Activated T-cell treated with anti-CD3 and anti-CD28 coated beads for 48 hours (primary cell): ENCODE measurements around the gene LRMDA.

ENCODE experiments used
- DNase-seq: peaks from one replicate; pipeline ENCODE4 v3.0.0-alpha.2; 2020; ENCODE audit warnings: low read depth

LRMDA gene

DNA sequence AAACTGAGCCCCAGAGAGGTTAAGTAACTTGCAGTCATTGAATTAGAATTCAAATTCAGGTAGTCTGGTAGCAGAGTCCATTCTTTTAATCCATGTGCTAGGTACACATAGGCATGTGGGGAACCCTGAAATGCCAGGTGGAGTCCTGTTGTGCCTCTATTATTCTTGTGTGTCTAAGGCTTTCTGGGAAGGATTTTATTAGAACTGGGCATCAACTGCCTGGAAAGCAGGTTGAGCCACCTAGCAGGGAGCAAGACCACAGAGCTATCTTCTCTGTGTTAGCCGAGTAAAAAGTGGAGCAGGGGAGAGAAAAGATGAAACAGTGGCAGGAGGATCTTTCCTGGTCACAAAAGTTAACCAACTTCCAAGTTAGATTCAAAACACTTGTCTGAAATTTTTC, 494.6 kb downstream of the LRMDA start:
- no peak for DNase-seq

DNA sequence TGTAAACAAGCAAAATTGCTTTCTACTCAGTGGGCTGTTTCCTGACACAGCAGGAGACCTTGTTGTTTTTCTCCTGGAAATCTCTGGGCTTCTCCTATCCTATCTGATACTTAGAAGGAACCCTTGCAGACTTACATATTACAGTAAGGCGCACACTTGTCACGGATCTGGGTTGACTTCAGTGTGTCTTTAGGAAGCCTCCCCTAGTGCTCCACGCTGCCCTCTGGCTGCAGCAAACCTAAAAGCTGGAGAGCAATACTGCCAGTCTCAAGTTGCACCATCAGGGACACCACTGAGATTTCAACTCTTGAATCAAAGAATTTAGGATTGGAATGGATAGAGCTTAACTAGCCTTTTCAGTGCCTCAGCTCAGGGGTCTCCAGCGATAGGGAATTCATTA, 495.3 kb downstream of the LRMDA start:
- no peak for DNase-seq

DNA sequence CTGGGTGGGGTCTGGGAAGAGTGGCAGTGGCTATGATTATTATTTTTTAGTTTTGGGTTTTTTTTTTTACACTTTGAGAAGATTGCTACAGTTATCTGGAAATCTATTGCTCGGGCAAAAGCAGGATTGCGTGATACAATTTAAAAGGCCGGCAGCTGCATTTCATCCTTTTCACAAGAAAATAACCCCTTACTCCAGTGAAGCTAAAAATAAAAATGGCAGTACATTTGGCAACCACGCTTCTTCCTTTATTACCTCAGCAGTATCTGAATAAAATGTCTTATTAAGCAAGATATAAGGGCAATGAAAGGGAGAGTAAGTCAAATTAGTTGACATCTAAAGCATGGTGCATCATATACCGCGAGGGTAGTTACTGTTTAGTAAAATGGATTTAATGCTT, 496.8 kb downstream of the LRMDA start:
- no peak for DNase-seq

DNA sequence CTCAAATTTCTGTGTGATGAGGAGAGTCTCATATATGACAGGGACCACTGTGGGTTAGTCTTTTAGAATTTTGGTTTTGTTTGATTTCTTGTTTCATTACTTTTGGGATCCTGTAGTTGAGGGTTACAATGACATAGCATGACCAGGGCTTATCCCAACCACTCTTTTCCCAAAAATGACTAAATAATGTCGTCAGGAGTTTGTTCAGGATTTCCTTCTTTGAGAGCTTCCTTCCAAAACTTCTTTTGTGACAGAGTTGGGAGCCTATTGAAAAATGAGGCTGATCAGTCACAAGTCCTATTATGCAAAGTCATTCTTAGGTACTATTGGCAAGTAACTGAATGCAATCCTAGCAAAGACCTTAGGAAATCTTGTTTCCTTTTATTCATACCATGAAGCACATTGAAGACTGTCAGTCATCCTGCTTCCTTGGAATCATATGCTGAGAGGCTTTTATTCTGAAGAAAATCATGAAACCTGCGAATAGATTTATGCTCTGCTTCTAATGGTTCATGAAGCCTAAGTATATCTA, 498.3 kb downstream of the LRMDA start:
- DNase-seq = no peak

DNA sequence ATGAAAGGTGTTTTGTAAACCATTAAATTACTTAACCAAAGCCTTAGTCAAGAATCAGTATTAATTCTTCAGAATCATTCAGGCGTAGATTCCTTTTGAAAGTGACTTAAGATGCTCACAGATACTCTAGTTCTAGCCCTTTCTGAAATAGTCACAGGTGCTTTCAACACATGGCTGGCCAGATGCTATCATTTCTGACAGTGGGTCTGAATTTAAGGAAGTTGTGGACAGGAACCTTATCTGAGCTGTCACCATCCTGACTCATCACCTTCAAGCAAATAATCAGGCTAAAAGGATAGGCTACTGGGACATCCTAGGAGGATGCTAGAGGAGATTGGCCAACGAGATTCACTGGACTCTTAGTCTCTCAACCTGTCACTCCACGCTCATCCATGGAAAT, 501.5 kb downstream of the LRMDA start:
- DNase-seq = no peak

DNA sequence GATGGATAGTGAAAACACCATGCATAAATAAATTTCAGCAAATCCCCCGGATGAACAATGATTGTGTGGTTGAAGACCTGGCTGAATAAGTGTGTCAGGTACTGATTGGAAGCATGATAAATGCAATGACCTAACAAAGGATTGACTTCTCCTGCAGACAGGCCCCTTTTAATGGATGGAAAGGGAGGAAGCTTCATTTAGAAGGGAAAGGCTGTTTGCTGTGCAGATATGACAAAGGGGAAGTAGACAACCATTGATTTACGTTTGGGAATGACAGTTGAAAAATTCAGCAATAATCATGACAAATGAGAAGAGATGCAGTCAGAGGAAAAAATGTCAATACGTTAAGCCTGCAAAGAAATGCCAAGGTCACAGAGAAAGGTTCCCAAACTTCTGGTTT, 503.8 kb downstream of the LRMDA start:
- DNase-seq = no peak

DNA sequence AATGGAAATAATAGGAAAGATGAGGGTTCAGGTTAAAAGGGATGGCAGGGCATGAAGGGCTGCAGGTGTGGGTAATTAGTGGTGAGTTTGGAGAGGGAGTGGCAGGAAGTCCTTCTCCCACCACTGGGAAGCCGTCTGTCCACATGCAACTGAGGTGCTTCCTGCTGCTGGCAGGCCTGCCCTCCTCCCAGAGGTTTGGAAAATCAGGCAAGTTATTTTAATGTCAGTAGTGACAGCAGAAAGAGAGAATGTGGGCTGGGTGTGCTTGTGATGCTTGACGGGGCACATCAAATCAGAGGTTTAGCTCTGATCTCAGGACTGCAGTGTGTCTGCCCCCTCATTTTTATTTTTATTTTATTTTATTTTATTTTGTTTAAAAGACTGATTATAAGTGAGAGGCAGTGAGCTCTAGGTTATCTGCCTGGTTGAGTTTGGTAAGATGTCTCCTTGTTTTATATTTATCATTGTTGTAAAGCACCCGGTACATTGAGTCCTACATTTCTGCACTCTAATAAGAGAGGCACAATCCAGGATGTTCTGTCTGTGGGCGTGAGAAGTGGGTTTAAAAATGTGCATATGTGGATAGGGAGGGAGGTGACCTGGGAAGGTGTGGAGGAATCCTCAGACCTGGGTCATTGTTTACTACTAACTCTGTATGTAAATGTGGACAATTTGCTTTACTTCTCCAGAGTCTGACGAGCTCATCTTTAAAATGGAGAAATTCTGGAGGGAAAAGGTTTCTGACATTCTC, 504.4 kb downstream of the LRMDA start:
- no peak for DNase-seq

DNA sequence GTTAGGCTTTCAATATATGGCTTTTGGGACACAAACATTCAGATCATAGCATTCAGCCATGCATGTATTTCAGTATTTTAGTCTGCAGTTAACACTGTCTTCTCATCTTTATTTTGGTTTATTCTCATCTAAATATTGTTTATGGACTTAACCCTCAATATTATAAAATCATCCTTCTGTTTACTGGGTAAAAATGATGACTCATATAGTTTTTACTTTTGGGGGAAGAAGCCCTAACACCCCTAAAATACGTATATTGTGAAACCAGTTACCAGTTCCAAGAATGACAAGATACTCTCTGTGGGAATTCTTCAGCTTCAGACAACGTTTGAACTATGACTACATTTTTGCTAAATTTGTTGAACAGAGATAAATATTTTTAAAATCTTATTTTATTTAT, 505.4 kb downstream of the LRMDA start:
- no peak for DNase-seq

DNA sequence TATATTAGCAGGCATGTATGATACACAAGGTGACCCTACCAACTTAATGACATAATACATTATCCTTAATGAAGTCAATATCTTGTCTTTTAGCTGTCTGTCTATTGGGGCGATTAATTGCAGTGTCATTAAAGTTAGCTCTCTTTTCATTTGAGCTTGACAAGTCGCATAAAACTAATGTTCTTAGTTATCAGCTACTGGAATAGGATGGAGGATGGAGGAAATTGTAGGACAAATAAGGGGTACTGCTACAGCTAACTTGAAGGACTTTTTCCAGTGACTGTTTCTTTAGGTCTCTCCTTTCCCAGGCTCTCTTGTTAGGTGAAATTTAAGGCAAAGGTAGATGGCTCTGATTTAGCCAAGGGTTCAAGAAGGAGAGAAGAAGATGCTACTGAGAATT, 506.4 kb downstream of the LRMDA start:
- no peak for DNase-seq

DNA sequence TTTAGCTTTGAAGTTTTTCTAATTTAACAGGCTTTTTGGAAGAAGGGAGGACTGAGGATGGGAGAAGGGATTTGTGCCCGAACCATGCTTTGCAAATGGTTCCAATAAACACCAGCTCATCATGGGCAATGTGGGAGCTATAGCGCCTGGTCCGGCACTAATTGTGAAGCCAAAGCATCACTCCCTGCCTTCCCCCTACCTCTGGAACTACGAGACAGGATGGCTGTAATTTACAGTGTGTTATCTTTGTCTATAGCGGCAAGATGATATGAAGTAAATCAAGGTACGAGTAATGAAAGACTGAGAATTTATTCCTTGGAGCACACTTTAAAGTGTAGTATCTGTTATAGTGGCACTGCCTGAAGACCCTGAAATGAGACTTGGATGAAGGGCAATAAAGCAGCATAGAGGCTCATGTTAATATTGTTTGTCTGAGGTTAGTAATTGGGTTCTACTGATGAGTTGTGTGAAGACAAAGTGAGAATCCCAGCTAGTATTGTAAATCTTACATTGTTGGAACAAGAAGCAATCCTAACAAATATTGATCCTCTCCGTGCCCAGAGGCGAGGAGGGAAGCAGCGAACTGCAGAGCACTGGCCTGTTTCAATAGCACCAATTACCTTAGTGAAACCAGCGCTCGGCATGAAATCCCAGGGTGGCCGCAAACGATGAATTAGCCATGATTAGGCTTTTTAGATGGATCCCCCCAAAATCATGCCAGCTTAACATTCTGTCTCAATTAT, 507.1 kb downstream of the LRMDA start:
- DNase-seq = no peak

DNA sequence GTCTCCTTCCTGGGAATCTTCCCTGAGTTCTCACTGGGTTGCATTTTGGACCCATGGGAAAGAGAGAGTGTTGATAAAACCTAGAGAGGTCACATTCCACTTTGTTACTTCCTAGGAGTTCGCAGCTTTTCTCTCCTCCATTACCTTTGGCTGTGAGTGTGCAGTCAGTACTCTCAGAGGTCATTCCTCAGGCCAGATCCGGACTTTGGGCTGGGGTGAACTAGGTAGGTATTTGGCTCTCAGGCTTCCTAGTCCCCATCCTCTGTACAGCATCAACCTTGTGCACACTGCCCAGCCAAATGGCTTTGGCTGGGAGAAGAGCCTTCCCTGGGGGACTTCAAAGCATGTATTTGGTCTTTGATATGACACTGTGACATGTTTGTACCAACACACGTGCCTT, 508.1 kb downstream of the LRMDA start:
- no peak for DNase-seq

DNA sequence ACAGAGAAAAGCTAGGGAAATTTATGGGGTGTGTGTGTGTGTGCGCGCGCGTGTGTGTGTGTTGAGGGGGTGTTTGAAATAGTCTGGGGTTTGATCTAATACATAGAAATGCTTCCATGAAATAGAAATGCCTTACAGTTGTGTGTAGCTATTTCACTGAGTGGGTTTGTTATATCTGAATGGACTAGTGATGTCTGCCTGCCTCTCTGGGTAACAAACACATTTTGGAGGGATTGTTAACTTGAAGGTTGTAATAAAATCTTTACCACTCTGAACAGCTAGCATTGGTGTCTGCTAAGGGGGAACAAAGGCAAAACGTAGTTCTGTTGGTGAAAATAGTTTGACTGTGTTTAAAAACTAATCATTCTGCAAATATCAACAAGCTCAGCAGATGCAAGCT, 509.3 kb downstream of the LRMDA start:
- DNase-seq = no peak

DNA sequence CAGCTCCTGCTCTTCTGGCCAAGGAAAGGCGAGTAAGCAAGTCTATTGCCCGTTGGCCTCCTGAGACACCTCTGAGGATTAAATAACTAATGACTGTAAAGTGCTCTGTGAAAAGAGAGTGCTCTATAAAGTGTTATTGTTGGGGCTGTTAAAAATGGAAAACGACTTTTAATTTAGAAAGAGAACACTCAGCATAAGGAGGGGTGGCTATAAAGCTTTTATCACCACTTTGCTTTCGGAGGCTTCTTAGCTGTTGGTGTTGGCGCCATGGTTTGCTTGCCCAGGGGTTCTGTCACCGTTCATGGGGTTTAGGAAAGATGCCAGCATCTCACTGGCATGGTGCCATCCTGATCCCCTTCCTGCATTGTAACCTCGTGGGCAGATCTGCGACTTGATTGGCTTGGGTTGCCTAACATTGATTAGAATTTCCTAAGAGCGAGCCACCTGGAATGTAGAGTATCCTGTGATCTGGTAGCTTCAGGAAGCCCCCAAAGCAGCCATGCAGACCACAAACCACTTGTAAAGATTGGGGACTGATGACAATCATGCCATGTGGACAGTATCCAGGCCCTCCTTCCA, 509.9 kb downstream of the LRMDA start:
- no peak for DNase-seq

DNA sequence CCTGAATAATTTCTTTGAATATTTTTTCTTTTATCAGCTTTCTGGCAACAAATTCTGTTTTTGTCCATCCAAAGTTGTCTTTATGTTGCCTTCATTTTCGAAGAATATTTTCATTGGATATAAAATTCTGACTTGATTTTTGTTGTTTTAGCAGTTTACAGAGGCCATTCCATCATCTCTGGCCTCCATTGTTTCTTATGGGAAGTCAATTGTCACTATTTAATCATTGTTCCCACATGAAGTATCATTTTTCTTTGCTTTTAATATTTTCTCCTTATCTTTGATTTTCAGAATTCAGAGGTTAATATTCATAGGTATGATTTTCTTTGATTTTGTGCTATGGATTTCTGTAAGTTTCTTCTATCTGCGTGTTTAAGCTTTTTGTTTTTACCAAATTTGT, 512.6 kb downstream of the LRMDA start:
- DNase-seq = no peak

DNA sequence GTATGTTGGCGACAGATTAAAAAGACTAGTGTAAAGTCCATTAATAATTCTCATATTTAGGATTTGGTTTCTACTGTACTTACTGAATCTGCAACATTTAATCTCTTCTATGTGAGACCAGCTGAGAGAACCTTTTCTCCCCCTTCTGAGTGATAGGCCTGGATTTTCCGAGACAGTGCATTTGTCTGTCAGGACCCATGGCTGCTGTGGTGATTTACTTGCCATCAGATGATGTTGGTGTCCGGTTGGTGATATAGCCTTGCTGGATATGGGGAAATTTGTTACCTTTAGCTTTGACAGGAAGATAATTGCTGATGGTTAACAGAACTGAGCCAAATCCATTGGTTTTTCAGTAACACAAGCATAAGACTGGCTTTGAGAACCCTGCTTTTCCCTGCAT, 517.2 kb downstream of the LRMDA start:
- DNase-seq = no peak

DNA sequence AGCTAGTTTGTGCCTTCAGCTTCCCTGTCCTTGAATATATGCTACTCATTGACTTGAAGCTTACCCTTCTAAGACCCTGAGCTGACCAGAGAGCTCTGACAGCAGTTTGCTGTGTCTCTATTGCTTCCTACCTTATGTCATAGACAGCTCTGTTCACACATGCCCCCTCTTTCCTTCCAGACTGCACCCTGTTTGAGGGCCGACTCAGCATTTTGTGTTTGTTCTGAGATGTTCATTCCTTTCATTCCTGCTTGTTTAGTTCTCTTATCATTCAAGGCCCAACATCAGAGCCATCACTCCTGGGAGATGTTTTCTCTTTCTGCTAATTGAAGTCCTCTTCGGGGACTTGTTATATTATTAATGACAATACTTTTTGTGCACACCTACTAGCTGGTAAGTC, 518.9 kb downstream of the LRMDA start:
- DNase-seq = no peak

DNA sequence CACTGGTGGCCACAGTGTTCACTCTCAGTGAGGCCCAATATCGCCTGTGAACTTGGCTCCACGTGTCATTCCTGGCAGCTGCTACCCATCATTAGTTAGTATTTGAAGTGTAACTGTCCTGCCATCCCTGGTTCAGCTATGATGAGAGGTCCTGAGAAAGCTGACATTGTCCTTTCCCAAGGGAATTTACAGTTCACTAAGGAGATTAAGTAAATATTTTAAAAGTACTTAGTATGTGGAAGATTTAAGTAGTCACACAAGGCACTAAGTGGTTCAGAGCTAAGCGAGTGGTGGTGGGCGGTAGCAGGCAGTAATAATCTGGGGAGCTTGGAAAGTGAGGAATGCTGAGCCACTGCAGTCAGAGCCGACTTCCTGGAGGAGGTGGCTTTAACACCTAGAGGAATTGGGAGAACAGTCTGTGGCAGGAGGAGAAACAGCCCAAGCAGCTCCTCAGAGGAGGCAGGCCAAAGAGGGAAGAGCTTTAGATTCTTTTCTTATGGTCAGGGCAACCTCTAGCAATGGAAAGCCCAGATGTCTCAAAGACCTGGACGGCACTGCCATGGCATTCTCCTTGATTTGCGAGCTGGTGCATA, 519.7 kb downstream of the LRMDA start:
- DNase-seq = no peak

DNA sequence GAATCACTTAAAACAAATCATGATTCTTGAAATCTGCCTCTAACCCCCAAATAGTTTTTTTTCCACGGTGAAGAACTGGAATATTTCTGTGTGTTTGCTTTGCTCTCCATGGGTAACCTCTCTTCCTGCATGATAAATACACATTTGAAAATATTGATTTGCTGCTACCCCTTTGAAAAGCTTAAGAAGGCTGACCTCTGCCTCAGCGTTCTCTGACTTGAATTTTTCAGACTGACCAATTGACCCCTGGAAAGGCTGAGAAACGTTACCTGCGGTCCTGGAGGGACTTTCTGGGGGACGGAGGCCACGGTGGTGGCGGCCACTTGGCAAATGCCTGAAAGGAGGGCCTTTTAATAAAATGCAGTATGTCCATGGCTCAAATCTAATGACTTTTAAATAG, 520.2 kb downstream of the LRMDA start:
- no peak for DNase-seq

DNA sequence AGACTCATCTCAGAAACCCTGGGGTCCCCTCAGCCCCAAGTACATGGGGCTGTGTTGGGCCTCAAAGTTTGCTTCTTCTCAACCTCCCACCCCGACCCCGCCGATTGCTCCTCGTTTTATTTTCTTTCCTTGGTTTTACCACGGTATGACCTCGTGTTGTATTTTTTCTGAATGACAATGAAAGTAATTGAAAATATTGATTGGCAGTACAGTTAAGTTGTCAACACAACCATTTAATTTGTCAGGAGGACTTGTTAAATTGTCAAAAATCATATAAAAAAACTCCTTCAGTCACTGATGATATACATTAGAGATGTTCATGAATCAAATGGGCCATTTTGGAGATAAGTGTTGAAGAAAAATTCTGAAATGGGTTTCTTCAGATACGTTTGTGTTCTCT, 520.7 kb downstream of the LRMDA start:
- DNase-seq = no peak

DNA sequence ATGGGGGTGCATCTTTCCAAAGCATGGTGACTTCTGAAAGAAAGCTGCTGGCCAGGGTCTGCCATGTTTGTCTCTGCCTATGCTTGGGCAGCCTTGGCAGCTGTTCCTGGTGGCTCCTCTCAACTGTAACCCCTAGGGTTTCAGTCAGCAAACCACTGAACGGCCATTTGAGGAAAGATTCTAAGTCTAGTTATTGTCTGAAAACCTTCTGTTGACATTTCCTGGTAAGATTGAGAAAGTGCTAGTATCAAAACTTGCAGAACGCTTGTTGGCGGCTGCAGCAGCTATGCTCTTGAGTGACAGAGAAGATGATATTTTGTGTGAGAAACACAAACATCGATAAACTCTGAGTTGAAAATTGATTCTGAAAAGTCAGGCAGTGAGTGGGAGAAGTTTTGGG, 523.1 kb downstream of the LRMDA start:
- DNase-seq = no peak

DNA sequence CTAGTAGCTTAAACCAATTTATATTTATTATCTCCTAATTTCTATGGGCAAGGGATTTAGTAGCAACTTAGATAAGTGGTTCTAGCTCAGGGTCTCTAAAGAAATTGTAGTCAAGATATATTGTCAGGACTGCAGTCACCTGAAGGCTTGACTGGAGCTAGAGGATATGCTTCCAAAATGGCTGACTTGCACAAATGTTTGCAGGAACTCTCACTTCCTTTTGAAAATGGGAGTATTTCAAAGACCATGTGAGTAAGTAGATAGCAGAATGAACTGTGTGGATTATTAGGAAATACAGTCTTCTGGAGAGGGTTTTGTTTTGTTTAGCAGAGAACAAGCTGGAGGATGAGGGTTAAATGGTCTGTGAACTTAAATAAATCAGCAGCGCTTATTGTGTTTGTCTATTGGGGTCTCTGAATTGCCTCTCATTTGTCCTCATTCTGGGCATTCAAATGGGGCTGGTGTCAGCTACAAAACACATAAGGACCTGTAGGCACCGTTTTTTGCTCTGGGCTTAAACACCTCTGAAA, 524.6 kb downstream of the LRMDA start:
- DNase-seq = no peak

DNA sequence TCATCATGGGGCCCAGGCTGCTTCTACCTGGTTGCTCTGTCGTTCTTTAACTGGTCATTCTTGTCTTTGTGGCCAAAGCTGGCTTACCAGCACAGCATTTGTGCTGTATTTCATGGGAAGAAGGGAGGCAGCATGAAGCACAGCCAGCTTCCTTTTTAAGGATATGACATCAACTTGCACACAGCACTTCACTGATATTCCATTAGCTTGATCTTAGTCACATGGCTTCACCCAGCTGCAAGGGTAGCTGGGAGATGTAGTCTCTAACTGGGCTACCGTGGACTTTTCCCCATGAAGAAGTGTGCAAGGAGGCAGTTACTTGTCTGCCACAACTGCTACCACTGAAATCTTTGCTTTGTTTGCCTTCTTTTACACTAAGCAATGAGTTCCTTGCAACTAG, 525.2 kb downstream of the LRMDA start:
- no peak for DNase-seq
